Tibial nerve (tissue), 4 donors: Measurements from ENCODE around the gene TMEM204. TPM values are rescaled to one million over a fixed set of nuclear protein-coding genes. Genes with fewer than 3 reads are reported as not detected.
A peak's percentile ranks its signal among the peaks of the same experiment; 100 is the strongest.

Source experiments
- DNase-seq, 2 donors: peaks; one replicate each; pipeline ENCODE4 v3.0.0-alpha.2; 2019; ENCODE audit warnings: low spot score in 2 of 2
- H3K27ac ChIP-seq, 4 donors: fragments of 200-600 bp; sonication (generic) in 3 of 4; one replicate each; pipeline ENCODE4 v1.5.1; 2017 to 2019; ENCODE audit warnings: mild to moderate bottlenecking in 1 of 4
- H3K27me3 ChIP-seq, 2 donors: fragments of 200-600 bp; sonication (generic) in 1 of 2; one replicate each; pipeline versions ENCODE4 v1.5.1 to v1.6.0; 2017 to 2019
- H3K36me3 ChIP-seq, 3 donors: fragments of 200-600 bp; sonication (generic); one replicate each; pipeline ENCODE4 v1.5.1; 2018 to 2019
- H3K4me1 ChIP-seq, 4 donors: fragments of 200-600 bp; sonication (generic) in 3 of 4; one replicate each; pipeline ENCODE4 v1.5.1; 2017 to 2019
- H3K4me3 ChIP-seq, 4 donors: fragments of 200-600 bp; sonication (generic) in 3 of 4; one replicate each; pipeline ENCODE4 v1.5.1; 2017 to 2019; ENCODE audit warnings: mild to moderate bottlenecking in 1 of 4, moderate library complexity in 1 of 4
- H3K9me3 ChIP-seq, 4 donors: fragments of 200-600 bp; sonication (generic) in 3 of 4; one replicate each; pipeline ENCODE4 v1.5.1; 2017 to 2019
- CTCF ChIP-seq, 5 experiments: fragments of 200-600 bp in 3 of 5; fragments of 450-650 bp in 2 of 5; sonication (generic) in 3 of 5; IDR thresholded peaks; one replicate each; pipeline ENCODE4 v1.5.1; 2016 to 2019; ENCODE audit warnings: antibody characterized with exemption in 5 of 5, mild to moderate bottlenecking in 3 of 5, moderate library complexity in 2 of 5
- EP300 ChIP-seq, 2 donors: sonication (generic); formaldehyde crosslinking; IDR thresholded peaks; one replicate each; pipeline ENCODE4 v1.6.1; 2017; ENCODE audit warnings: antibody characterized with exemption in 2 of 2, mild to moderate bottlenecking in 1 of 2
- POLR2A ChIP-seq, 2 donors: fragments of 450-650 bp; IDR thresholded peaks; one replicate each; pipeline ENCODE4 v1.6.1; 2017; ENCODE audit warnings: antibody characterized with exemption in 2 of 2, mild to moderate bottlenecking in 2 of 2, moderate library complexity in 2 of 2
- WGBS, 2 donors: methylation state at CpG; one replicate each; pipeline ENCODE4 v1.1.5; 2018; 5-methylcytosine and 5-hydroxymethylcytosine counted together
- total RNA-seq, 4 donors: library from RNA; depleted of rRNA; stranded (reverse); fragments of >200 nt; gene quantifications; one replicate each; pipeline ENCODE4 v1.1.0, GENCODE V29; 2016

TMEM204 gene
- total RNA-seq, 4 donors from 2014 or later: 46.3 to 53.7 (median 48.9) TPM

GRCh38 chr16:1534021-1535020 lies 855 bp downstream of the TMEM204 start:
- TF ChIP-seq CTCF (IDR thresholded peaks at IDR 0.05) (no peak), EP300 (IDR thresholded peaks at IDR 0.05) (no peak), POLR2A (IDR thresholded peaks at IDR 0.05) (no peak)
- H3K36me3 ChIP-seq: peaks cover 0 to 47% (median 7%) of the 10 kb centered on the region in 3 donors
- no peaks in the 10 kb centered on the region for H3K27me3 ChIP-seq
- 53 to 62% methylated on average over 21 to 54 of the region's 57 CpGs for WGBS, 2 donors
- no peaks in the 10 kb centered on the region for H3K9me3 ChIP-seq
- DNase-seq: no peak
- peaks cover 0 to 73% (median 6%) of the 10 kb centered on the region in 4 donors for H3K4me1 ChIP-seq
- H3K4me3 ChIP-seq: peak overlapping the region; percentile 51 to 63 (median 58)
- peak overlapping the region; percentile 68 to 91 (median 86) for H3K27ac ChIP-seq

DNA sequence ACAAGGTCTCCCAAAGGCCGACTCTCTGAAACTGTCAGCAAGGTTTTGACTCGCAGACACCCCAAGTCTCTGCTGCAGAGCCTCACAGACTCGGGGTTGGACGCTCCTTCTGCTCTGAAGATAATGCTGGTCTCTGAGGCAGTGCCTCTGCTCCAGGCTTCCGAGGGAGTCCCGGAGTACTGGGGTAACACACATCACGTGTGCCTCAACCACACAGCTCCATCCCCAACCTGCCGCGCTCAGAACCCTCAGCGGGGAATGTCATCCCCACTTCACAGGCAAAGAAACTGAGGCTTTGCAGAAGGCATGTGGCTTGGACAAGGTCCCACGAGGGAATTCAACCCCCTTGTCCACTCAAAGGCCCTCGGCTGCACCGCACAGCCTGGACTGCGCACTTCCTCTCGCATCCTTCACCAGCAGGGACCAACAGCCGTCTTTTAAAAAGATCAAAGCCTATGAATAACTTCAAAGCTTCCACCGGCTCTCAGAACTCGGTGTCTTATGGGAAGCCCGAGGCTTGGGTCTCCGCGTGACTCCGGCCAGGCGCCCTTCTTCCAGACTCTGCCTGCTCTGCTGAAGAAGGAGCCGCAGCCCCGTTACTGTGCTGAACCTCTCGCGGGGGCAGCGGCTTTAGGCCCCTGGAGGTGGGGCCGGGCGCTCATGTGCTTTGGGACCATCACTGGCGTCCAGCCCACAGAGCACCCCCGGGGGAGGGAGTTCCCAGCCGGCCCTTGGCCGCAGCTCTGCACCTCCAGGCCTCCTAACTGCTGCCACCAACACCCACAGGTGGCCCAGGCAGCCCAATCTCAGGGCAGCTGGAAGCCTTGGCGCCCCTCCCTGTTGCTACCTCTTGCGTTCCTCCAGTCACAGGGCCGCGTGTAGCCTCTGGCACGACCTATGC lies 2.2 kb downstream of the TMEM204 start:
- H3K4me3 ChIP-seq: peak overlapping the region; percentile 51 to 63 (median 58)
- TF ChIP-seq CTCF (IDR thresholded peaks at IDR 0.05) (no peak), EP300 (IDR thresholded peaks at IDR 0.05) (no peak), POLR2A (IDR thresholded peaks at IDR 0.05) (no peak)
- H3K27ac ChIP-seq: peak overlapping the region in 3 of 4 donors; percentile 19 to 91 (median 89)
- WGBS, 2 donors: 60 to 69% methylated on average over 28 to 39 of the region's 39 CpGs
- no peaks in the 10 kb centered on the region for H3K9me3 ChIP-seq
- DNase-seq: no peak
- H3K27me3 ChIP-seq: no peaks in the 10 kb centered on the region
- peaks cover 0 to 60% (median 7%) of the 10 kb centered on the region in 3 donors for H3K36me3 ChIP-seq
- H3K4me1 ChIP-seq: peaks cover 0 to 77% (median 6%) of the 10 kb centered on the region in 4 donors

GRCh38 chr16:1536601-1537000 lies 3.1 kb downstream of the TMEM204 start:
- peak overlapping the region in 1 of 4 donors; percentile 32 for H3K27ac ChIP-seq
- peaks cover 0 to 71% (median 6%) of the 10 kb centered on the region in 4 donors for H3K4me1 ChIP-seq
- DNase-seq: no peak
- no peaks in the 10 kb centered on the region for H3K27me3 ChIP-seq
- H3K4me3 ChIP-seq: peak overlapping the region in 1 of 4 donors; percentile 61
- no peaks in the 10 kb centered on the region for H3K9me3 ChIP-seq
- peaks cover 0 to 70% (median 7%) of the 10 kb centered on the region in 3 donors for H3K36me3 ChIP-seq
- 82% methylated on average over 13 of the region's 13 CpGs for WGBS, 2 donors
- no peak for TF ChIP-seq EP300 (IDR thresholded peaks at IDR 0.05)
- TF ChIP-seq POLR2A (IDR thresholded peaks at IDR 0.05): no peak
- TF ChIP-seq CTCF (IDR thresholded peaks at IDR 0.05): no peak

- peaks cover 0 to 75% (median 7%) of the 10 kb centered on the region in 3 donors for H3K36me3 ChIP-seq
- TF ChIP-seq POLR2A (IDR thresholded peaks at IDR 0.05) (no peak), CTCF (IDR thresholded peaks at IDR 0.05) (no peak), EP300 (IDR thresholded peaks at IDR 0.05) (no peak)
- H3K27me3 ChIP-seq: no peaks in the 10 kb centered on the region
- peak overlapping the region in 1 of 4 donors; percentile 61 for H3K4me3 ChIP-seq
- H3K9me3 ChIP-seq: no peaks in the 10 kb centered on the region
- 82 to 91% methylated on average over 27 of the region's 27 CpGs for WGBS, 2 donors
- H3K4me1 ChIP-seq: peaks cover 0 to 71% (median 6%) of the 10 kb centered on the region in 4 donors
- H3K27ac ChIP-seq: peak overlapping the region in 1 of 4 donors; percentile 32
- DNase-seq: no peak
Measured at GRCh38 chr16:1537138-1537577, 3.7 kb downstream of the TMEM204 start.
